Measurements from ENCODE around the gene DCXR. TPM values are rescaled to one million over a fixed set of nuclear protein-coding genes. Genes with fewer than 3 reads are reported as not detected.

DCXR gene
- total and polyA plus RNA-seq, 2 of the 13 experiments (the other 11 are each of a cell fraction or from before 2014, with no cell fraction given), result 287 to 311 TPM

GRCh38 chr17:82064433-82065192, 27.1 kb upstream of the DCXR start (continued):
- TF ChIP-seq CEBPZ (IDR thresholded peaks at IDR 0.05; ENCODE audit: low read length) (no peak), RFXAP (CRISPR knock-in tag; IDR thresholded peaks at IDR 0.05; ENCODE audit: borderline replicate concordance) (no peak), THAP9 (CRISPR knock-in tag; IDR thresholded peaks at IDR 0.05; ENCODE audit: borderline replicate concordance) (0 out of 2 replicates have a peak, but pooled peaks have one; percentile 54), NFKBIZ (CRISPR knock-in tag; IDR thresholded peaks at IDR 0.05) (no peak), ZNF225 (CRISPR knock-in tag; IDR thresholded peaks at IDR 0.05) (no peak), SOX5 (CRISPR knock-in tag; IDR thresholded peaks at IDR 0.05; ENCODE audit: borderline replicate concordance) (no peak), DNMT1 (CRISPR knock-in tag; IDR thresholded peaks at IDR 0.05) (0 out of 2 replicates have a peak, but pooled peaks have one; percentile 17), ZNF788 (CRISPR knock-in tag; IDR thresholded peaks at IDR 0.05; ENCODE audit: borderline replicate concordance) (peak; percentile 57; the same call in 1 of the 2 replicates), ZNF503 (CRISPR knock-in tag; IDR thresholded peaks at IDR 0.05) (no peak), HOMEZ (CRISPR knock-in tag; IDR thresholded peaks at IDR 0.05; ENCODE audit: low read depth) (no peak), SP1 (IDR thresholded peaks at IDR 0.05) (no peak), SP1 (CRISPR knock-in tag; IDR thresholded peaks at IDR 0.05) (0 out of 2 replicates have a peak, but pooled peaks have one; percentile 21), ZNF792 (CRISPR knock-in tag; IDR thresholded peaks at IDR 0.05) (no peak), ZUFSP (CRISPR knock-in tag; IDR thresholded peaks at IDR 0.05; ENCODE audit: borderline replicate concordance) (no peak), GRHL1 (CRISPR knock-in tag; conservative IDR thresholded peaks at IDR 0.05) (no peak)
